ENCODE data around the gene LCN6. TPM values are rescaled to one million over a fixed set of nuclear protein-coding genes. Genes with fewer than 3 reads are reported as not detected.

The LCN6 gene
- total and polyA plus RNA-seq, 2 of the 13 experiments (the other 11 are each of a cell fraction or from before 2014, with no cell fraction given) = not detected

- H3K27ac ChIP-seq (ENCODE audit: extremely low read length, insufficient read depth, low read length) = no peak overlapping the region
- no peak for FAIRE-seq
- peaks cover 13 to 36% of the 10 kb centered on the region in 2 experiments; a peak in 4 of 5 replicates for H3K27me3 ChIP-seq (ENCODE audit: control insufficient read depth in 1 of 2, insufficient read depth in 2 of 2, low read length in 2 of 2)
- DNase-seq (ENCODE audit: low spot score) = no peak
- no peak overlapping the region for H3K9ac ChIP-seq (ENCODE audit: insufficient read depth, low read depth, low read length)
- ATAC-seq = no peak
- H3K36me3 ChIP-seq (replicated peaks in 1 of 2; ENCODE audit: control insufficient read depth in 1 of 2, insufficient read depth in 2 of 2, low read length in 2 of 2) = no peaks in the 10 kb centered on the region
- BruUV-seq (replicated peaks) = no TSS peak
- intact Hi-C loops (cut with micrococcal nuclease; ENCODE audit: unreplicated experiment) = no loop called here
- no peaks in the 10 kb centered on the region for H3K9me3 ChIP-seq (ENCODE audit: low read length)
- H3K4me1 ChIP-seq (ENCODE audit: insufficient read depth, low read length) = peaks cover 31% of the 10 kb centered on the region
- in situ Hi-C loops (cut with HindIII; ENCODE audit: extremely low pct_ligation_motif_present, low pct_unique_long_range_greater_than_20kb) = no loop called here
- TF ChIP-seq SAFB2 (CRISPR knock-in tag; IDR thresholded peaks at IDR 0.05; ENCODE audit: borderline replicate concordance, low read depth) (no peak), ZNF414 (CRISPR knock-in tag; IDR thresholded peaks at IDR 0.05) (no peak), ZNF275 (CRISPR knock-in tag; IDR thresholded peaks at IDR 0.05; ENCODE audit: borderline replicate concordance) (no peak)
- H3K4me2 ChIP-seq (ENCODE audit: low read depth, low read length) = no peak overlapping the region
- no peaks in the 10 kb centered on the region for H3K79me2 ChIP-seq (ENCODE audit: insufficient read depth, low read length)
- no peaks in the 10 kb centered on the region for H4K20me1 ChIP-seq (ENCODE audit: insufficient read depth, low read length)
- ChIA-PET CTCF (ENCODE audit: low intra/inter-chr PET ratio, low total read pairs) (no interaction called here), POLR2A (no interaction called here)
- no peak overlapping the region for H3K4me3 ChIP-seq (replicated peaks in 1 of 3; ENCODE audit: insufficient read depth in 1 of 3, low read depth in 2 of 3, low read length in 3 of 3)
- no peak overlapping the region for H2AFZ ChIP-seq (ENCODE audit: low read length)
- 60% methylated on average over 12 of the region's 12 CpGs for WGBS (ENCODE audit: low lambda C conversion rate)
These were observed 45.0 kb downstream of the LCN6 start for GRCh38 chr9:136703276-136703860.

- WGBS (ENCODE audit: low lambda C conversion rate) = 62% methylated on average over 10 of the region's 10 CpGs
- Histone ChIP-seq H3K36me3 (replicated peaks in 1 of 2; ENCODE audit: control insufficient read depth in 1 of 2, insufficient read depth in 2 of 2, low read length in 2 of 2) (no peaks in the 10 kb centered on the region), H3K79me2 (ENCODE audit: insufficient read depth, low read length) (no peaks in the 10 kb centered on the region), H3K27me3 (ENCODE audit: control insufficient read depth in 1 of 2, insufficient read depth in 2 of 2, low read length in 2 of 2) (peaks cover 6 to 22% of the 10 kb centered on the region in 2 experiments; a peak in 4 of 5 replicates), H3K4me3 (replicated peaks in 1 of 3; ENCODE audit: insufficient read depth in 1 of 3, low read depth in 2 of 3, low read length in 3 of 3) (no peak overlapping the region), H3K4me1 (ENCODE audit: insufficient read depth, low read length) (peaks cover 39% of the 10 kb centered on the region), H4K20me1 (ENCODE audit: insufficient read depth, low read length) (no peaks in the 10 kb centered on the region), H2AFZ (ENCODE audit: low read length) (no peak overlapping the region), H3K9ac (ENCODE audit: insufficient read depth, low read depth, low read length) (no peak overlapping the region), H3K27ac (ENCODE audit: extremely low read length, insufficient read depth, low read length) (no peak overlapping the region), H3K4me2 (ENCODE audit: low read depth, low read length) (no peak overlapping the region), H3K9me3 (ENCODE audit: low read length) (no peaks in the 10 kb centered on the region)
- no TSS peak for BruUV-seq (replicated peaks)
- no peak for DNase-seq (ENCODE audit: low spot score)
- POLR2A ChIA-PET = no interaction called here
- CTCF ChIA-PET (ENCODE audit: low intra/inter-chr PET ratio, low total read pairs) = no interaction called here
- in situ Hi-C loops (cut with HindIII; ENCODE audit: extremely low pct_ligation_motif_present, low pct_unique_long_range_greater_than_20kb) (no loop called here), intact Hi-C loops (cut with micrococcal nuclease; ENCODE audit: unreplicated experiment) (no loop called here)
- no peak for FAIRE-seq
- no peak for TF ChIP-seq CHD4 (IDR thresholded peaks at IDR 0.05; ENCODE audit: borderline replicate concordance, low read length)
- no peak for ATAC-seq
These were observed 46.7 kb downstream of the LCN6 start for GRCh38 chr9:136701668-136702053.
